Activated CD4-positive, CD25-positive, alpha-beta regulatory T cell treated with anti-CD3 and anti-CD28 coated beads, Interleukin-2, amount 50 U/mL, for 16 hours (primary cell): Measurements from ENCODE around the gene RNLS.

Experiments
- DNase-seq: peaks from one replicate; pipeline ENCODE4 v3.0.0-alpha.2; 2020; ENCODE audit warnings: low read depth, low spot score

The RNLS gene

DNA sequence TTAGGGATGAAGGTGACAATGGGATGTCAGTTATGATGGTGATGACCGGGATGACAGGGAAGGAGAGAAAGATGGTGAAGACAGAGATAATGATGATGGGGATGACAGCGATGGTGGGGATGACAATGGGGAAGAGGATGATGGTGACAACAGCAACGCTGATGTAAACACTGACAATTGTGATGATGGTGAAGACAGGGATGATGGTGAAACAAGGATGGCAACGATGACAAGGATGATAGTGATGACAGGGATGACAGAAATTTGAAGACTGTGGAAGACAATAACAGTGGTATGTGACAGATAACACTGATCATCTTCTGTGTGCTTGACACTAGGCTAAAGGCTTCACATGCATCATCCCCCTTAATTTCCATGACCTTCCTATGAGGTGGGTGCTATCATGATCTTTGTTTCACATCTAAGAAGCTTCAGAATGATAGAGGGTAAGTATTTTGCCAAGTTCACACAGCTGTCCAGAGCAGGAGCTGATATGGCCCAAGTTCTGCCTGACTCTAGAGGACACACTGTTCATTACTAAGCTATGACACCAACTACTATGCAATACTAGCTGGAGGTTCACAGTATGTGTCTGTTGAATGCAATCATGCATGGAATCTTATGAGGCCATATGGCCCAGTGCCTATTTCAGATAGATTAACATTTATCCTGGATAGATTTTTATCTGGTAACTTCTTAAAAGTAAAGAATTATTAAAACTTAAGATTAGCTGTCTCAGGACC is 105.6 kb downstream of the RNLS start:
- DNase-seq: no peak

DNA sequence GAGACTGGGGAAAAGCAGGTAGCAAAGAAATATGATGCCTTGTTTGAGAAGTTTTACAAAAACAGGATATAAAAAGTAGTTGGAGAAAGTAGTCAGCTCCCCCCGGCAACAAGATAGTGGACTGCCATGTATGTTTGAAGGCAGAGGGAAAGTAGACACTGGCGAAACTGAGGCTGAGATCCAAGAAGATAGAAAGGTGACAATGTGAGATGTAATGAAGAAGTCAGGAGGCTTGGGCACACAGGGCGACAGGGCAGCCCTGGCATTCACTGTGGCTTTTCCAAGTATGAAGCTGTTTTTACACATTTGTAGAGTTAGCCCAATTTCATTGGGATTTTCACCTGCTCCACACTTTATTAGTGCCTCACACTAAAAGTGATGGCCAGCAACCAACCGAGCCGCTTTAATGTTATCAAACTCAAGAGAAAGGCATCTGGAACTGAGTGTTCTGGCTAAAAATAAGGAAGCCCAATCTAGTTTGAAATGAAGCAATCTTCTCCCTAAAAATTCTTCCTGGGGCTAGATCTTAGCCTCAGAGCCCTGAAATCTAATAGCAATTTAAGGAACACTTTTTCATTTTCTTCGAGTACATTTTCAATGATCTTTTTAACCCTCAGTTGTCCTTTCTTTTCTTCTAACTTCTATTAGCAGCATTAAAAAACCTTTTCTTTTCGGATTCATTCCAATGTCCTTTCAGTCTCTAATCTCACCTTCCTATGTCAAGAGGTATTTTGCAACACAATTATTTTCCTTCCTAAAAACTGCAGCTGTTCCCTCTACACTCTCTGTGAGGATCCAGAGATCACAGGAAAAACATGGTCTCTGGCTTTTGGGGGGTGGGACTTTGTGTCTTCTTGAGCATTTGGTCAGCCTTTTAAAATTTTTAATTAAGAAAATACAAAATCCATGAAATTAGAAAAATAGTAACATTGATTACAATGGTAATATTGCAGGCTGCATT is 108.0 kb downstream of the RNLS start:
- DNase-seq: no peak

DNA sequence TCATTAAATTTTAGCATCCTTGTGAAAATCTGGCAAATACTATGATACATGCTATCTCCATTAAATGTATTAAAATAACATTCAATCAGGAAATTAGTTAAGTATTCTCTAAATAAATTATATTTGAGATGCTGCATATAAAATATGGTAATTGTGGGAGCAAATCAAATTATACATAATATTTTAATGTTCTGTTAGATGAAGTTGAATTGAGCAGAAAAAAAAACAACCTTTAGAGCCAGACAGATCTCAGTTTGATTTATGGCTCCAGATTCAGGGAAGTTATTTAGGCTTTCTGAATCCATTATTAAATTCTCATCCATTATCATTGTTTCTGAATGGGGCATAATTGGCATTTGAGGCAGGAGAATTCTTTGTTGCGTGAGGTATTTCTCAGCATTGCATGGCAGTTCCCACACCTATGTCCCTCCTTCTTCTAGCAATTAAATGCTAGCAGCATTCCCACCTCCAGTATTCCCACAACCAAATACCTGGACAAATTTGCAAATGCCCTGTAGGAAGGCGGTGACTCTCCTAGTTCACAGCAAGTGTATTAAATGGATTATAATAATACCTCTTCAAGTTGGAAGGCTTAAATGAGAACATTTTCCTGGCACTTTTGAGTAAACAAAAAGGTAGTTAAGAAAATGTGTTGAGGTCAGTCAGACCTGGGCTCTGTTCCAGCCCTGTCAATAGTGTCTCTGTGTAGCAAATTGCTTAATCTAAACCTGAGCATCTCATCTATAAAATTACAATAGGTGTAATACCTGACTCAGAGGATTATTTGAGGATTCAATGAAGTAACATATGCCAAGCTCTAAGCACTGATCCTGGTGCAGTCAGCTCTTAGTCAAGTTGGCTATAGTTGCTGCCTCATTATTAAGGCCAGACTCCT is 108.9 kb downstream of the RNLS start:
- no peak for DNase-seq

DNA sequence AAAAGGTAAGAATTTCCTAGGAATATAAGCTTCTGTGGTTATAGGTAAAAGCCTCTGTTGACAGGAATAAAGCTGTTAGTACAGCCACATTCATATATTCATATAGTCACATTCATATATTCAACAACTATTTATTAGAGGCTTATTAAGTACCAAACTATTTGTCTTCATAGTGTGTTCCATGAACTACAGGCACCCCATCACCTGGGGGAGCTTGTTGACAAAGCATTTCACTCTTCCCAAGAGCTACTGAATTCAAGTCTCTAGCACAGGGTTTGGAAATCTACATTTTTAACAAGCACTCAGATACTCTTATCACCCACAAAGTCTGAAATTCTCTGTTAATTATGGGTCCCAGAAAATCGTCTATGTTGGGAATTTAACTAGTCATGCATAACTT is 110.6 kb downstream of the RNLS start:
- no peak for DNase-seq

DNA sequence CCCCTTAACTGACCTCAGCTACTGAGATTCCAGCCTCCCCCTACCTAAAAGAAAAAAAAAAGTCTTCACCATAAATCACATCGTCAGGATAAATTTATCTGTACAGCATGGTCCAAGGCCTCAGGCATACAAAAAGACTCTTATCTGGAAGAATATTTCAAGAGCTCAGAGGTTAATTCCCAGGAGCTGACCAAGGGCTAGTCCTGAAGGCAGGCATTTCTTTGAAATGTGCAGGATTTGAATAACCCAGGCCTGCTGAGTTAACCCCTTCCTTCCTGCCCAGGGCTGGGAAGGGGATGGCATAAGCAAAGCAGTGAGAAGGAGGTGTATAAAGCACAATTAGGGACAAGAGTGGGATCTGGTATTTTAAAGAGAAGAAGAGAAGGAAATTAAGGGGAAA is 111.2 kb downstream of the RNLS start:
- DNase-seq: no peak

DNA sequence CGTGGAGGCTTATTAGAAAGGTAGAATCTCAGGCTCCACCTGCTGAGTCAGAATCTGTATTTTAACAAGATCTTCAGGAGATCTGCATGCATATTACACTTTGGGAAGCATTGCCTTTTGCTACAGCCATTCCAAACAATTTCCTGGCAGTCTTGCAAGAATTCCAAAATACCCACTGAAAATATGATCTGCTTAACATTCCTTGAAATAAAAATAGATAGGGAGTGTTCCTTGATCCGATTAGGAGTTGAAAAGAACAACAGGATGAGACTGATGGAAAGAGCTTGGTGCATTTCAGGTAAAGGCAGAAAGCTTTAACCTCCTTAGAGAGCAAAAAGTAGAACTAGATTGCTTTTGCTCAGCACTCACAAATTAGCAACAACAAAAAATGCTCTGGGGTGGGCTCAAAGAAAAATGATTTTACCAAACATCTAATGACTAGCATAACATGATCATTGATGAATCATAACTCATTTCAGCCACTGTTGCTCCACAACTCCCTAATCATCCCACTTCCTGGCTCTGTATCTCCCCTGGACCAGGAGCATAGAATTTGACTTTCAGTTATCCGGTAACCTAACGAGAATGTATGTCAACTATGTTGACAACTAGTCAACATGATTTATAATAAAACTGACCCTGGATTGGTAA is 115.2 kb downstream of the RNLS start:
- DNase-seq: no peak

DNA sequence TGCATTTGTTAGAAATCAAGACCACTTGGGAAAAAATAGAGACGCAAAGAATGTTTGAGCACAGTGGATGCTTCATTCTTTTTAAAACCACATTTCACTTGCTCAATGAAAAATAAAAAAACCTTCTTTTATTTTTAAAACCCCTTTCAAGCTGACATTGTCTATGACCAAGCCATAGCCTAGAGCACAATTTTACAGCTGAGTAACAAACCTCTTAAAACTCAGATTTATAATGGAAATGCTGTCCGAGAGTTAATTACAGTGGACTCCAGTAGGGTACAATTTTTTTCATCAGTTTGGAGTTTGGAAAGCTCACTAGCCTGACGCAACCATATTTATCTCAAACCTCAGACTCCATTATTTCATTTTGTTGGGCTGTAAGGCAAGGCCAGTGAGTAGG is 116.3 kb downstream of the RNLS start:
- no peak for DNase-seq

DNA sequence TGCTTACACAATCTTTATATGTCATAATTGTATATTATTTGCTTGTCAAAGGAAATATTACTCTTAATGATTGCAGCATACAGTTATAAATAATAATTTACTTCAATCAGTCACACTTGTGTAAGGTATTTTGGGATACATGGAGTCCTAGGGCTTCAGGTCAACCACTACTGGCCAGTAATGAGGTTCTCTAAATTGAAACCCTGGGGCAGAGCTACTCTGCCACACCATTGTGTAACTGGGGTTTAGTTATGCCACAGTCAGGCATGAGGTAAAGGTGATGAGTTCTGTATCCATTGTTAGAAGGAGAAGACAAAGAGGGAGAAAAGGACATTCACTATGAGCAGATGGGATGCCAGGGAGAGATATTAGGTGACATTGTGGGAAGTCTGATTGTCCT is 117.4 kb downstream of the RNLS start:
- DNase-seq: no peak

DNA sequence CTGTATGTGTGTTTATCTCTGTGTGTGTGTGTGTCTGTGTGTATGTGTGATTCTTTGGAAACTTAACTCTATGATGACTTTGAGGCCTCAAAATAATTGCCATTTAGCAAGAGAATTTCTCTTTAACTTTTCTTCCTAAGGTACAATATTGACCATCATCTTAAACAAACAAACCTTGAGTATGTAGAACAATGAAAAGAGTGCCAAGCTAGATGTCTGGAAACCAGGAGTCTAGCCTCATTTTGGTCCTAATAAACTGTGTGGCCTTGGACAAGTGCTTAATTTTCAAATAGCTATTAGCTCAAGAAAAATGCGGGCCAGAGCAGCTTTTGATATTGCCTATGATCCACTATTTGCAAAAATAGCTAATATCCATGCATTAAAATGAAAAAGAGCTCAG is 119.3 kb downstream of the RNLS start:
- DNase-seq: no peak

DNA sequence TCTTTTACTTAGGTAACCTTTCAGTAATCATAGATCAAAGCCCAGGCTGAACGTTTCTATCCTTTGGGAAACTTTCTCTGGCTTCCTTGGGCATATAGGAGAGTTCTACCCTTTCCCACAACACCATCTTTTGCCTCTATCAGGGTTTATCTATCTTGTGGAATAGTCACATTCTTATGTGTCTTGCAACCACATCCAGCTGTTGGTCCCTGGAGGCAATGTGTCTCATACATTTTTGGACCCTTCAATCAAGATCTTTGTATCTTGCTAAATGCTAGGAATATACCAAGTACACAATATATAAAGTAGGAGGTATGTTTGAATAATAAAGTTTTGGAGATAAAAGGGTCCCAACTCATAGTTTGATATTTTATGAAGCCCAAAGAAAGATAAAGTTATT is 121.7 kb downstream of the RNLS start:
- DNase-seq: no peak

DNA sequence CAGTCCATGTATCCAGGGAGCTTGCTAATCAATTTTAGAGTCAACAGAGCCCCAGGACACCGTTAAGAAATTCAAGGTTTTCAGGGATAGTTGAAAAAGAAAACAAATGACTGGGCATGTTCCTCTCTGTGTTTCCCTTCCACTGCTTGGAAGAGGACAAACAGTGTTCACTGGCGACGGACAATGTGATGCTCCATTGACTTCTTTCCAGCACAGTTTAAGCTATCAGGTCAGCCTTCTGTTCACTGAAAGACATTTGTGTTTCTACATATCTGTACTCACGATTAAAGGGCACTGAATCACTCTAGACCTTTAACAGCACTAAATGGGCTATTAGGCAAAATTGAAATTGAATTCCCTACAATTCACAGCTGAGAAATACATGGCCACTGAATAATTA is 123.6 kb downstream of the RNLS start:
- DNase-seq: no peak

DNA sequence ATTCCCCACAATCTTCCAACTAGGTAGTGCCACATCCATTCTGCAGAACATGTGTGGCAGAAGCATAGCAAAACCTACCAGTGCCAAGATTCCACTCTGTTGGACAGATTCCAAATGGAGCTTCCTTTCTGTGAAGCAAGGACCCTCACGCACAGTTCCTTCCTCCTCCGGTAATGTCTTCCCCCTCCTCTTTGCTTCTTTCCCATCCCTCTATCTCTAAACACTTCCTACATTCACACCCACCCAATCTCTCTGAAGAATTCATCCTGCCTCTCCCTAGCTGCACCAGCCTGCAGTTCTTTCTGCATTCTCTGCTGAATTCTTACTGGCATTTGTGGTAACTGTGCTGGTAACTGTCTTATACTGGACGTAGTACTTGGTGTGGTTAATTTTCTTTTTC is 124.9 kb downstream of the RNLS start:
- no peak for DNase-seq

DNA sequence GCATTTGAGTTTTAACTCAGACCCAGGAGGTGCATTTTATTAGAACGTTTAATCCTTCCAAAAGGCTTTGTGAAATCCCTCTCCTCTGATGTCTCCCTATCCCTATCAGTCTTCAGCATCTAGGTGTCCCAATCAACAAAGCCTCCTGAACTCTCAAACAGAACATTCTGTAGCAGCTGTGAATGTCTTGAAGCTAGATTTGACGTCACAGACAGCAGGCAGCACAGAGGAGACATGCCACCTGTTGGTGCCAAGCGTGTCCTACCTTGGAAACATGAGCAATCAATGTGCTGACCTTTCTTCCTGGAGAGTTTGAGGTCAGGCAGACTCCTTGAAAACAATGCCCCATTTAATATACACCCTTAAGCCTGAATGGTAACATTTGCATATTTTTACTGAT is 125.5 kb downstream of the RNLS start:
- no peak for DNase-seq

DNA sequence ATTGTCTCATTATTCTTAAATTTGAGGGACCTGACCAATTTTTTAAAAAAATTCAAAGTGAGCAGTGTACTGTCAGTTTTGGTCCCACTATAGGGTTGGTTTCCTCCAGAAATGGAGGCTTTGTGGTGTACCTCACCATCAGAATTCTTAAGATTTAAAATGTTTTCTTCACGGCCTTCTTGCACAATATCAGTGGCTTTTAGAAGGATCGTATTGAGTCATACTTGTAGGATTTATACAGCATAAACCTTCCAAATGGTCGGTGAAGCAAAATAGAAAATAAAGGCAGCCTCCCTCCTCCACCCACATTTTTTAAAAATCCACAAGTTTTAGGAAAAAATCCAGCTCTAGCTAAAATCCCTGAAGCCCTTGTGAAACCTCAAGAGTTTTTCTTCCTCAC is 126.4 kb downstream of the RNLS start:
- DNase-seq: no peak

DNA sequence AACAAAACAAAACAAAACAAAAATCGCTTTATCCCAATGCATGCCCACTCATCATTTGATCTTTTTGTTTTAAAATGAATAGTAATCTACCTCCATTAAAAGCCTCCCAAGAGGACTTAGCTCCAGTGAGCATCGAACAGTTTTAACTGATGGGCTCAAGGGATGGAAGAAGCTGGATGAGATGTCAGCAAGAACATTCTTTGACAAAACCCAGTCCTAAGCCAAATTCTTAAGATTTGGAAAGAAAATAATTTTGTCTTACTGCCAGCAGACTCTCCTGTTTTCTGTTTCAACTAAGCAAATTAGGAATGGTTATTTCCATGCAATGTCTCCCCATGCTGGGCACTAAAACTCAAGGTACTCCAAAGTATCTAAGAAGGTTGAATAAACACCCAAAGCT is 127.3 kb downstream of the RNLS start:
- no peak for DNase-seq

DNA sequence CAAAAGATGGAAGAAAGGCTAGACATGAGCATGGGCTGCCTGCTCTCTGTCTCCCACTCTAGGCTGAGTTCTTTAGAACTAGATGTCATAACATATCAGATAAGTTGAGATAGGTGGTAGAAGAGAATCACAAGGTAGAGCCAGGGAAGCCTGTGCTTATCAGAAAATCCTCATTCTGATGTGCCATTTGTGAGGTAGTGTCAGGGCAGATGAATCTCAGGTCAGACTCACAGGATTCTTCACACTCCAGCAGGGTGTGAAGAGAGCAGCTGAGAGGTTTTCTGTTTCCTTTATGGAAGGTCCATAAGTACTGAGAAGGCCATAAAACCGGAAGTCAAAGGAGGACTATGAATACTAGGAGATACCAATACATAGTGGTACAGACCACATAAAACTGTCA is 132.9 kb downstream of the RNLS start:
- no peak for DNase-seq

DNA sequence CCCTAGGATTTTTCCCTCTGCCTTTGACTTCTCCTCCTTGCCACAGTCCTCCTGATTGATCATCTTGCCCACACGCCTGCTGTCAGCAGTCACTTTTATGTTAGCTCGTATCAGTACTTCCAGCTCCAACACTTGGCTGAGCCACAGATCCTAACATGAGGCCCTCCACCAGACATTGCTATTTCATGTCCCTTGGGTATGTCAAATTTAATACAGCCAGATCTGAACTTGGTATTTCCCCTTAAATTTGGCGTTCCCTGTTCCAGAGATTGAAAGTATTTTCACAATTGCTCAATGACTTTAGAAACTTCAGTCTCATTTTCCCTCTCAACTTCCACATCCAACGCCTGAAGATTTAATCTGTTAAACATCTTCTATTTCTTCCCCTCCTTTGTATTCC is 140.4 kb downstream of the RNLS start:
- DNase-seq: no peak

DNA sequence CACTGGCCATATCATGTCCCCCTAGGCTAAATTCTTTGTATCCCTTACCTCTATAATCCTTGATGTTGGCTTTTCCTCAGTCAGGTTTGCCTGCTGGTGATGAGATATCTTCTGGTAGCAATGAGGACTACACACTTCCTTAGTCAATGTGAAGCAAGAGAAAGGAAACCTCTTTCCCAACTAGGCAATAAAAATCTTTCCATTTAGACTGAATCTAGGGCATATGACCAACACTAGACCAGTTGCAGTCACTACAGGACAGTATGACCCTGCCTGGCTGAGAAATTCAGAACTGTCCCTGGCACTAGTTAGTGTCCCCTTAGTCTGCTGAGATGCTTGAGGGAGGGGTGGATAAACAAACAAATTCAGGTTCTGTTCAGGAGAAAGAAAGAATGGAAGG is 142.6 kb downstream of the RNLS start:
- DNase-seq: no peak

DNA sequence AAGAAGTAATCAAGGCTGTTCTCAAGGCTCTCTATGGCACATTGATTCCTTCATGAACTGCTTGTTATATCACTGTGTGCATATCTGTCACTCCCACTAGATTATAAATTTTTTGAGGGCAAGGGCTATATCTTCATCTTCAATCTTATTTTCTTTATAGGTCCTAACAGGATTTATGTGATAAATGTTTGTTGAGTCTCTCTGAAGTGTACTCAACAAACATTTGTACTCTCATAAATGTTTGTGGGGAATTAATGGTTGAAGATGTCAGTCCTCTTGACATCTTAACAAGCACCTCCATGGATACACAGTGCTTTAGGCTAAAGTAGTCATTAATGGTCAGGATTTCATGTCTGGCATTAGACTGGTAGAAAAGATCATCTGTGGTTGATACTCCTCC is 143.2 kb downstream of the RNLS start:
- DNase-seq: no peak

DNA sequence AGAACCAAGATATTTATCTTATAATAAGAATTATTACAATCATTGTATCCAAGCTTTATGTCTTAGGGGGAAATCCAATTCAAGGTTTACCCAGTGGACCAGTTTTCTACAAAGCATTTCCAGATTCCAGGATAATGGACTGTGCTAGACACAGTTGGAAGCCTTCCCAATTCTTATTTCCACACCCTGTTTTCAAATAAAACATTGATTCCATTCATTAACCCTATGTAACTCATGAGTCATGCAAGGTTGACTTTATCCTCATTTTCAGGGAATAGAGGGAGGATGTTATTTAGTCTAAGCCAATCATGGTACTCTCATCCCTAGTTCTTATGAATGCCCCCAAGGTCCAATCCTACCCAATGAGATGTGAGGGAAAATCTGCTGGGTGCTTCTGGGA is 145.7 kb downstream of the RNLS start:
- DNase-seq: no peak

DNA sequence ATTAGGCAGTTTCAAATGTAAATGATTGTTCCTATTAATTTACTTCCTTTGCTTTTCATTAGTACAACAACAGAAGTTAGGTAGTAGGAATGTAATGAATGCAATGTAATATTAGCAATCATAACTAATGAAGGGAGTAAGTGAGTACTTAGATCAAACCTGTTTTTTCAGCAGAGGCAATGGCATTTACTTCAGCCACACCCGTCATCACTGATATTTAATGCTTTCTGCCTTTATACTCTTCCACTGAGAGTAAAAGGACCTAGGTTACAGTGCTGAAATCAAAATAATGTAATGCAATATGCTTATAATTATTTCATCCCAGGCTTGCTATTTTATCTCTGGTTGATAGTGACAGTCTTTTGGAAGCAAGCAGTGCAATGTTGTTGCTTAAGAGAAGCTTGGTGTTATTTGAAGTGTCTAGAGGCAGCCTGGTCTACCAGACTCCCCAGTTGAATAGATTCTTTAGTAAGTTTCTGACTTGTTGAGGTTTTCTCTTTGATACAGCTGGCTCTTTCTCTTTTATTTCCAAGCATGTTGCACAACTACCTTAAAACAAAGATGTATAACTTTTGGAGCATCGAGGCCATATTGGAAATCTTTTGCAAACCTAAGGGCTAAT is 149.4 kb downstream of the RNLS start:
- DNase-seq: no peak
